COR-L47 (cell line): Measurements from ENCODE around the gene ROBO1.
"Not testable (repeated sequence)": the region's sequence is repeated elsewhere in the genome, so short reads cannot be mapped to it uniquely, and the experiment has no call there.

ENCODE experiments used
- DNase-seq: peaks from one replicate; lab custom pipeline; 2025; lab: John Stamatoyannopoulos, UW

ROBO1 gene

DNA sequence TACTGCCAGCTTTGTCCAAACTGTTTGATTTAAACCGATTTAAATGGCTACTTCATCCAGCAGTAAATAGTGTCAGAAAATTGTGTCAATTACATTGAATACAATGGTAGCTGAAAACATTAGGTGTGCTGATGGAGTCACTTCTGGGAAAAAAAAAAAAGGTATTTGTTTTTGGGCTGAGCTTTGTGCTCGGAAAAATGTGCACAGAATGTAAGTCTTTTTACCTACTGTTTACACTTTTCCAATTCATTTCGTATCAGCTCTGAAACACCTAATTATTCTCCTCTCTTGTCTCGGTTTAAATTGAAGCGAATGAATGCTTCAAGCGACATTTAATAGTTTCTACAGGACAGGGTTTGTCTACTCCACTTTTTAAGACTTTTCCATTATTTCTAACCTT is 1078.4 kb downstream of the ROBO1 start:
- peak; percentile 32 for DNase-seq

GRCh38 chr3:78687520-78687919 is 1080.3 kb downstream of the ROBO1 start:
- DNase-seq: no peak

GRCh38 chr3:78683284-78683683 is 1084.5 kb downstream of the ROBO1 start:
- no peak for DNase-seq

GRCh38 chr3:78675119-78675805 is 1092.5 kb downstream of the ROBO1 start:
- not testable (repeated sequence) for DNase-seq

- peak; percentile 45 for DNase-seq
Observed at GRCh38 chr3:78670746-78671145, 1097.1 kb downstream of the ROBO1 start.

DNA sequence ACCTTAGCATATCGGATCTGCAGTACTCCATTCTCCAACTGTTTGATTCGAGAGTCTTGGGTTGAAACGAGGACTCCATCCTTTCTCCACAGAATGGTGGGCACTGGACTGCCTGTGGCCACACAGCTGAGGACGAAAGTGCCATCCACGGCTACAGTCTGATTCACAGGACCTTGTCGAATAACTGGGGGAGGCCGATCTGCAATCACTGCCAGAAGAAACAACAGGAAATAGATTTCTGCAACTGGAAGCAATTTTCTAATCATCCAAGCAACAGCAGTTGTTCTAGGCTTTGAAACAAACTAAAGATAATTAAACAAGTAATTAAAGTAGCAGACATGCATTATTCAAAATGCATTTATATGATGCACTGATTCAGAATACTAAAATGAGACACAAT is 1097.7 kb downstream of the ROBO1 start:
- peak; percentile 23 for DNase-seq

- DNase-seq: peak; percentile 20
Observed at GRCh38 chr3:78668302-78668701, 1099.5 kb downstream of the ROBO1 start.

- DNase-seq: no peak
Observed at GRCh38 chr3:78666470-78666800, 1101.4 kb downstream of the ROBO1 start.

DNA sequence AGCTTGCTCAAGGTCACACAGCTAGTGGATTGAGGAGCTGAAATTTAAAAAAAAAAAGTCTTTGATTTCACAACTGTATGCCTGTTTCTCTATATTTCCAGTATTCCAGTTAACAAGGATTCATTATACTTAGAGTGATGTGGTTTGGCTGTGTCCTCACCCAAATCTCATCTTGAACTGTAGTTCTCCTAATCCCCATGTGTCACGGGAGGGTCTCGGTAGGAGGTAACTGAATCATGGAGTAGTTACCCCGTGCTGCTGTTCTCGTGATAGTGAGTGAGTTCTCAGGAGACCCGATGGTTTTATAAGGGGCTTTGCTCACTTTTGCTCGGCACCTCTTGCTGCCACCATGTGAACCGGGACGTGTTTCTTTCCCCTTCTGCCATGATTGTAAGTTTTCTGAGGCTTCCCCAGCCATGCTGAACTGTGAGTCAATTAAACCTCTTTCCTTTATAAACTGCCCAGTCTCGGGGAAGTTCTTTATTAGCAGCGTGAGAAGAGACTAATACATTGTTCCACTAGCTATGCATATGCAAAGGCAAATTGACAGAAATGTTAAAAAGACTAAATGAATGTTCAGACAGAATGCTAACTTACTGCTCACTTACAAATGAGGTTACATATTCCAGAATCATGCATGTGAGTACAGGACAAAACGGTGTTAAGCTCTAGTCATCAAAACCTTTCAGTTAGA is 1101.9 kb downstream of the ROBO1 start:
- DNase-seq: no peak

DNA sequence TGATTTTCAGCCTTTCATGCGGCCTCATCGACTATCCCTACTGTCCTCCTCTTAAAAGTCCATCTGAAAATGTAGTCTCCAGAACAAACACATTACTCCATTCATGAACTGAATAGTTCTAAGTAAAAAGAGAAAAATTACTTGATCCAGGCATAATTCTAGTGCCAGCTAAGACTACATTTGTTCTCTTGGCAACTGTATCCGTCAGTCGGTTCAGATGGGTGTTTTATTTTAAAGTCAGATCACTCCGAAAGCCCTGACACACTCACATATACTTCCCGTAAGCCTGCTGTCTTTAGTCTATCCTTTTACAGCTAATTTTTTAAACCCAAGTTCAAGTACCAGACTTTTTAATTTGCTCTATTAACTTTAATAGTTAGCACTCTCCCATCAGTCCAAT is 1102.7 kb downstream of the ROBO1 start:
- DNase-seq: no peak

GRCh38 chr3:78660957-78661356 is 1106.8 kb downstream of the ROBO1 start:
- no peak for DNase-seq

GRCh38 chr3:78659386-78659987 is 1108.3 kb downstream of the ROBO1 start:
- DNase-seq: peak; percentile 9

- no peak for DNase-seq
Observed at GRCh38 chr3:78647726-78648125, 1120.1 kb downstream of the ROBO1 start.

- peak; percentile 41 for DNase-seq
Observed at GRCh38 chr3:78645628-78646310, 1122.0 kb downstream of the ROBO1 start.

DNA sequence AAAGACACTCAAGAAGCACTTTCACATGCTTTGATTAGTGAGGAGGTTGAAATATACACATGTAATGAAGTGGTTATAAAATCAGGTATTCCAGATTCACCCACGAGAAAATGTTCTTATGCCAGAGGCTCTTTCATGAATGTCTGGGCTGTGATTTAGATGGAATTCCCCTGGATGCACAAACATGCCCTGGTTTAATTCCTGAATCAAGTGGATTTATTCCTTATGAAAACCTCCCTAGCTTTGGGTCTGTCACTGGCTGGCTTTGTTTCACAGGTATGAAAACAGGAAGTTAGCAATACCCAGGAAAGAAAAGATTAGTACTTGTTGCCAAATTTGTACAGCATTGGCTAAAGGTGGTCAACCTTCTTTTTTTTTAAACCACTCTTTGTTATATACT is 1123.0 kb downstream of the ROBO1 start:
- no peak for DNase-seq

DNA sequence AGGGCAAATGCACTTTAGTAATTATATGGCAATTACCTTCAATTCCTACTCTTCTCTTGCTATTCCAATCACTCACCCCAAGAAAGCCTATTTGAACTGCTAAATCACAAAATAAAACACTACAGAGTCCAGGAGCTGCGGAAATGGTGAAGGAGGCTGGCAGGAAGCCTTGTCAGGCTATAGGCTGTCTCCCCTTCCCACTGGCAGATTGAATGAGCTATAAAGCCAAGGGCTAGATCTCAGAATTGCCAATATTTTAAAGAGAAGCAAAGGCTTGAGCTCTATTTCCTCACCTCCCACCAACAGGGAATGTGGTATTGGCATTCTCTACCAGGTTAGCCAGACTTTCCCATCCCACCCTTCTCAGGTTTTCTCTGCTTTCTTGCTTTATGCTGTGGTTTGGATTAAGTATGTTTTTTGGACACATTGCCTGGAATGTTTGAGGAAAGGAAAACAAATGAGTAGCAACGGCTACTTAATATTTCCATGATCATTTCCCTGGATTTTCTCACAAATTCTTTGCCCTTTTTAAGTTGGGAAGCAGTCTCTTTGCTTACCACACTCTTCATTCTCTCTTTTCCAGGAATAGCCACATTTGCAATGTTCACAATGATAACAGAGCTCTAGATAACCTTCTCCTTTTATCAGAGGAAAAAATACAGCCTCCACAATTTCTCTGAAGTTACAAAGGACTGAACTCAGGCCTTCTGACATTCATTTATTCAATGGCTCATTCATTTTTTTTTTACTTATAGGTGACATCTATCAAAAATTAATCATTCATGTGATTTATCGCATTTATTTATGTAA is 1125.4 kb downstream of the ROBO1 start:
- DNase-seq: no peak

DNA sequence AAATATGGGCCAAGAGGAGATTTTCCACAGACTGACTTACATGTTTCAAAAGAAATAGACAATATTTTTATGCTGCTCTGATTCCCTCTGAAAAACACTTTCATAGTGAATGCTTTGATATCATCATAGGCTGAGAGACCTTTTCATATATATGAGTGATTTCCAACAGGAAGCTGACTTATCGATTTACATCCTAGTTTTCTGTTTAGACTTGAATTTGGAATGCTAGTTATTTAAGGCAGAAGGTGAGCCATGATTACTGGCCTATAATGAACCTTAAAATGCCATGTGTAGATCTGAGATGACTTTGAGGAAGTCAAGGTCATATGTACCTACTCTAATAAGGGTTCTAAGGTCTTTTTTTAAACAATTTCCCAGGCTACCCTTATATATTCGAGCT is 1126.1 kb downstream of the ROBO1 start:
- DNase-seq: no peak

- DNase-seq: no peak
Observed at GRCh38 chr3:78634316-78634715, 1133.5 kb downstream of the ROBO1 start.

- DNase-seq: no peak
Observed at GRCh38 chr3:78633626-78634025, 1134.2 kb downstream of the ROBO1 start.

GRCh38 chr3:78632925-78633553 is 1134.8 kb downstream of the ROBO1 start:
- no peak for DNase-seq

DNA sequence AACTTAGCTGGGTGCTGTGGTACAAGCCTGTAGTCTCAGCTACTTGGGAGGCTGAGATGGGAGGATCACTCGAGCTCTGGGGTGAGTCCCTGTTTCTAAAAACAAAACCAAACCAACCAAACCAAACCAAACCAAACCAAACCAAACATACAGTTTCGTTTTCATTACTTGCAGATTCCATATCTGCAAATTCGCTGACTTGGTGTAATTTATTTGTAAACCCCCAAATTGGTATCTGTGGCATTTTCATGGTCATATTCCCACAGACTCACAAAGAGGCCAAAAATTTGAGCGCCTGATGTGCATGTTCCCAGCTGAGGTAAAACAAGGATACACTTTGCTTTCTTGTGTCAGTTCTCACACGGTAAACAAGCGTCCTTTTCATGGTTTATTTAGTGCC is 1138.3 kb downstream of the ROBO1 start:
- no peak for DNase-seq
